SKM-1 (cell line): ENCODE results near the gene RFC3.
"Not testable (repeated sequence)": the region's sequence is repeated elsewhere in the genome, so short reads cannot be mapped to it uniquely, and the experiment has no call there.

ENCODE experiments used
- DNase-seq: peaks from one replicate; lab custom pipeline; 2025; ENCODE audit not compliant: unreplicated experiment; lab: John Stamatoyannopoulos, UW

The RFC3 gene, protein sequence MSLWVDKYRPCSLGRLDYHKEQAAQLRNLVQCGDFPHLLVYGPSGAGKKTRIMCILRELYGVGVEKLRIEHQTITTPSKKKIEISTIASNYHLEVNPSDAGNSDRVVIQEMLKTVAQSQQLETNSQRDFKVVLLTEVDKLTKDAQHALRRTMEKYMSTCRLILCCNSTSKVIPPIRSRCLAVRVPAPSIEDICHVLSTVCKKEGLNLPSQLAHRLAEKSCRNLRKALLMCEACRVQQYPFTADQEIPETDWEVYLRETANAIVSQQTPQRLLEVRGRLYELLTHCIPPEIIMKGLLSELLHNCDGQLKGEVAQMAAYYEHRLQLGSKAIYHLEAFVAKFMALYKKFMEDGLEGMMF

DNA sequence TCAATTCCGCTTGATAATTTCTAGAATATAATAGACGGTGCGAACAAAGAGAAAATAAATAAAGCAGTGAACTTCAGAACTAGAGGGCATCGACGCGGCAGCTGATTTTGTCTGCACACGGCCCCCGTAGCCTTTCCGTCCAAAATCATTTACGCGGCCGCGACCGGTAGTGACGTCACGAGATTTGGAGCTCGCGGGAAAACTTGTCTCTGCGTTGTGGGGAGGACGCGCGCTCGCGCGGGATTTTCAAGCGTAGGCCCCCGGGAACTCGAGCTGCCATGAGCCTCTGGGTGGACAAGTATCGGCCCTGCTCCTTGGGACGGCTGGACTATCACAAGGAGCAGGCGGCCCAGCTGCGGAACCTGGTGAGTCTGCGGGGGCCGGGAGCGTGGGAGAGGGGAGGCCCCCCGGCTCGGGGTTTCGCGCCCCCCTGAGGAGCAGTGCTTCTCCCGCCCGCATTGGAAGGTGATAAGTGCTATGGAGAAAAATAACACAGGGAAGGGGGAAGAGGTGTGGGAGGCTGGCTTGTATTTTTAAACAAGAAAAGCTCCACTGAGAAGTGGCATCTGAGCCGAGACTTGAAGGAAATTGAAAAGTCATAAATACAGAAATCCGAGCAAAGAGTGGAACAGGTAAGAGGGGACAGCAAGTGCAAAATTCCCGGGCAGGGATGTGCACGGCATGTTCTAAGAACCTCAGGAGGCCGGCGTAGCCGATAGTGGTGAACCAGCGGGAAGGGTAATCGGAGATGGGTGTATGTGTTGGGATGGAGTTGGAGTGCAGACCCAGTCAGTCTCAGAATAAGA, at the start of gene RFC3:
Gene RFC3, plus strand, starts transcription at position 249 of the 806 bp plus-strand sequence. Its CDS starts 30 bp downstream, at position 279.
- peak; percentile 96 for DNase-seq

DNA sequence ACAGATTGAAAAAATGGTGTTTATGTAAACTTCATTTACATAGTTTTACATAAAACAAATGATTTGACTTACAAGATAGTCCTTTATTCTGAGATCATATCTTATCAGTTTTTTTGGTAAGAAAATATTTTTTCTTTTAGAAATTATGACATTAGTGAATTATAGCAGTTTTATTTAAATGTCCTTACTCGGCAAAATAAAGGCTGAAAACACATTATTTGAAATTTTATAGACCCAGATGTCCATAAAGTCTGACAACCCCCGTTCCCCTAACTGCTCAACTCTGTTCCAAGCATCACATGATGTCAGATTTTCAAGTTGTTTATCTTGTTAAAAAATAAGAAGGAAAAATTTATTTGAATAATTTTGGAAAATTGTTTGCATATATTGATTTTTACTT, 46.7 kb upstream of the RFC3 start:
- DNase-seq = no peak

DNA sequence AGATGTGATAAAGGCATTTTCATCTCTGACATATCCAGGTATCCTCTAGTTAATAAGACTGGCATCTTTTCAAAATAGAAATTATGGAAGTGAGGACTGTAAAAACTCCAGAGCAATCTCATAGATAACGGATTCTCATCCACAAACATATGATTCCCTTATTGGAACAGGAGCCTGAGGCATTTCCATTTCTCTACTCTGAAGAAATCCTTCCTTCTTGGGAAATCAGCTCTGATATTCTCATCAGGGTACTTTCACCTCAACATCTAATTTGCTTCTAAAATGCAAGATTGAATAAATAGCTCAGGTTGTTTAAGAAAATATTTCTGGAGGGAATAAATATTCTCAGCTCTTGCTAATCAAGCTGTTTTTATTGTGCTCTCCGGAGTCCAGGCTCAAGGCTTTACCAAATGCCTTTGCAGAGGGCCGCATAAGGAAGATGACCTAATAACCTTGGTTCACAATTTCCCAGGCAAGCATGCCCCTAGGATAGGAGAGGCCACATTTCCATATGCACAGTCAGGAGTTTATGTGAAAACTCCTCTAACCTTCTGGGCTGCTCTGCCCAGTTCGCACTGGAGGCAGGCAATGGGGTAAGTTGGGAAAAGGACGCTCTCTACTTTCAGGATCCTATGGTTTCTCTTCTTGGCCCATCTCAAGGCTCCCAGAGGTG, 44.0 kb upstream of the RFC3 start:
- no peak for DNase-seq

DNA sequence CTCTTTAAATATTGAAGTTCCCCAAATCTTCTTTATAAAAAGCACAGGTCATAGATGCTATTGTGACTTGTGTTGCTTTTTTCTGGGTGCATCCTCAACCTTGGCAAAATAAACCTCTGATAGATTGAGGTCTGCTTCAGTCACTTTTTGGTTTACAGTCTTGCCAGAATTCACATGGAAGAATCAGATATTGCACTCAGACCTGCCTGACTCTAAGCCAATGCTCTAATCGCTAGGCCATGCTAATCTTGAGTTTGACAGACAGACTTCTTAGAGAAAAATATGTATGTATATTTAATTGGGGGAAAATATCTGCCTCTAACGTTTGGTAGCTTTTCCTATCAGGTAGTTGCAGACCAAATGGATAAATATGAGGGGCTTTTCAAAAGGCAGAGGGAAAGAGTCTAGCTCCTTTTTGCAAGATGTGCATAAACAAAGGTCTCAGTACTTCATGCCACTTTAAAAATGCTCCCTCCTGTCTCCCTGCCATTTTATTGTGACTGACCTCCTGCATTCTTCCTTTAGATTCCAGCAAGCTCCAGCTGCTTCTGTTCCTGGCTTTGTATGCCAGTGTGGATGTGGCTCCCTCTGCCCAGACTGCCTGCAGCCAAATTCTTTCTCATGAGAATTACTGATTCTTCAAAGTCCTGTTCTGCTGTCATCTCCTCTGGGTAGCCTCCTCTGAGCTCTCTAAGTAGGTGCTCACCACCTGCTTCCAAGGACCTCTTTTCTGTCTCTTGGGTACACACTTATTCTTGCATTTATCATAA, 42.4 kb upstream of the RFC3 start:
- no peak for DNase-seq

DNA sequence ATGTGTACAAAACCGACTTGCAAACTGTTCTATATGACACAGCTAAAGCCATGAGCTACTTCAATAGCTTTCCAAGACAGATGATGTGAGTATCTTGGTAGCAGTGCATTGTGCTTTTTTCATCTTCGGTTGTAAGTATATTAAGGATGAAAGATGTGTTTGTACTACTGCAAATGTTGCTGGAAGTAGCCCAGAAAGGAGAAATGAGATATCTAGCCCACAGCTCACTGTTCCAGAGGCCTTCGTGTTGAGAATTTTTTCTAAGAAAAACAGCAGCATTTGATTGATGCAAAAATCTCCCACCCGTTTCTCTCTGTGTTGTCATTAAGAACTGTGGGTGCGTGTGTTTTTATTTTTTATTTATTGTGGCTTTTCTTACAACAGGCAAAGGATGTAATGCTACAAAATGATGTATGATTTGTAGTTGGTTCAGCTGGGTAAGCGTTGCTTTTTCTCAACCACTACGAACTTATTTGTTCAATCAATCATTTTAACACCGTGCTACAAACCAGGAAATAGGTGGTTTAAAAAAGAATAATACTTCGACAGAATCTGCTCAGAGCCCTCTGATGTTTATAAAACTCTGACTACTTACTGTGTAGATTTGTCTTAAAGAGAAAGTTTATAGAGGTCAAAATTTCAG, 41.6 kb upstream of the RFC3 start:
- no peak for DNase-seq

DNA sequence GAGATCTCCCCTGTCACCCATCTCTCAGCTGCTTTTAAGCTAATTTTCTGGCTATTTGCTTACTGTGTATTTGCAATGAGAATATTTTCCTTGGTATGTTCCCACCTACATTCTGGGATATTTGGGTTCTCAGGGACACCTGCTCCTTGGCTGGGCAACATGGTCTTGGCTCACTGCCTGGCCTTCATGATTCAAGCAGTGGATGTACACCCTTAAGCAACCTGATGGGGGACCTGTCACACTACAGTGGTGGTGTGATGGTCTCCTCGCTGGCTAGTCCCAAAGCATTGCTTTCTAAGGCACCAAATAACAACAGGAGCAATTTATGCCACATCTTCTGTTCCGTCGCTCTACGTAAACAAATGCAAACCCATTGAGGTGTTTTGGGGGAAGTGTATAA, 35.3 kb upstream of the RFC3 start:
- DNase-seq = no peak

DNA sequence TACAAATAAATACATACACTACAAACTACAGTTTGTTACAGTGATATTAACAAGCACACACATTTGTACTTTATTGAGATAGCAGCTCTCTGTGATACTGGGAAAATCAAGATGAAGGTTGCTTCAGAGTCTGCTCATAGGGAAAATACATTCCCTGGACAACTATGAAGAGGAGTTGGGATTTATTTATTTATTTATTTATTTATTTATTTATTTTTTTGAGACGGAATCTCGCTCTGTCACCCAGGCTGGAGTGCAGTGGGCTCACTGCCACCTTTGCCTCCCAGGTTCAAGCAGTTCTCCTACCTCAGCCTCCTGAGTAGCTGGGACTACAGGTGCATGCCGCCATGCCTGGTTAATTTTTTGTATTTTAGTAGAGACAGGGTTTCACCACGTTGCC, 34.7 kb upstream of the RFC3 start:
- DNase-seq = not testable (repeated sequence)

DNA sequence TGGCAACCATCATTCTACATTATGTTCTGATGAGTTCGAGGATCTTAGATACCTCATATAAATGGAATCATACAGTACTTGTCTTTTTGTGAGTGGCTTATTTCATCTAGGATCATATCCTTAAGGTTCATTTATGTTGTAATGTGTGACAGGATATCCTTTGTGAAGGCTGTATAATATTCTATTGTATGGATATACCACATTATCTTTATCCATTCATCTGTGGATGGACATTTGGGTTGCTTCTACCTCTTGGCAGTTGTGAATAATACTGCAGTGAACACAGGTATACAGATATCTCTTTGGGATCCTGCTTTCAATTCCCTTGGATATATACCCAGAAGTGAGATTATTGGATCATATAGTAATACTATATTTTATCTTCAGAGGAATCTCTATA, 33.2 kb upstream of the RFC3 start:
- no peak for DNase-seq

DNA sequence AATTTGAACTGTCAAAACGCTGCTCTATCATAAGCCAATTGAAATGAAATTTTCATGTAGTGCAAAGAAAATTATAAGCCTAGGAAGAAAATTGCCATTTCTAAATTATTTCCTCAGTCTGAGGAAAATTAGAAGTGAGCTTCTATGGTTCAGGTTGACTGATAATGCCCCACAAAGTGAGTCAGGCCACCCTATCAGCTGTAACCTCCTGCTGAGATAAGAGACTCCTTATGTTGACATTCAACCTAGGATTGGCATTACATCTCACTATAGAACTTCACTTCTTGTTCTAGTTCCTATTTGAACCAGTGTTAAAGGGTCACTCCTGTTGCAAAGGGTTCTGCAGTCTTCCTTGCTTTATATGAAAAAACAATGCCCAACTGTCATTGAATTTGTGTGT, 32.6 kb upstream of the RFC3 start:
- DNase-seq = no peak

DNA sequence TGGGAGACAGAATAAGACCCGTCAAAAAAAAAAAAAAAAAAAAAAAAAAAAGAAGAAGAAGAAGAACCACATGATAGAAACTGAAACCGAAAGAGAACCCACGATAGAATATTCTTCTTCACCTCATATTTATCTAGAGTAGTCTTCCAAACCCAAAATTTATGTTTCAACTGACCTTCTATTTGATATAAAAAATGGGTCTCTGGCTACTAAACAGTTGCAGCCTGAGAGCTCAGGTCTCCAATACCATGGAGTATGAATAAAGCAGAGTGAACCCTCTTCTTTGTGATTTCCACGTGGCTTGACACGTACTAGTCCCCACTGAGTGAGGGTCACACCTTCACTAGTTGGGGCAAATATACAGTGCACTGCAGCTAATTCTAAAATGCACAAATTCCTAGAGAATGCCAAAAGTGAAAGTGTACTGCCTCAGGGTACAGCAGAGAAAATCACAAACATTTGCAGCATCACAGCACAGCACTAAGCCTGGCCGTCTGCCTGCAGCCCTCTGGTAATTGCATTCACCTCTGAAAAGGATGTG, 30.8 kb upstream of the RFC3 start:
- no peak for DNase-seq

DNA sequence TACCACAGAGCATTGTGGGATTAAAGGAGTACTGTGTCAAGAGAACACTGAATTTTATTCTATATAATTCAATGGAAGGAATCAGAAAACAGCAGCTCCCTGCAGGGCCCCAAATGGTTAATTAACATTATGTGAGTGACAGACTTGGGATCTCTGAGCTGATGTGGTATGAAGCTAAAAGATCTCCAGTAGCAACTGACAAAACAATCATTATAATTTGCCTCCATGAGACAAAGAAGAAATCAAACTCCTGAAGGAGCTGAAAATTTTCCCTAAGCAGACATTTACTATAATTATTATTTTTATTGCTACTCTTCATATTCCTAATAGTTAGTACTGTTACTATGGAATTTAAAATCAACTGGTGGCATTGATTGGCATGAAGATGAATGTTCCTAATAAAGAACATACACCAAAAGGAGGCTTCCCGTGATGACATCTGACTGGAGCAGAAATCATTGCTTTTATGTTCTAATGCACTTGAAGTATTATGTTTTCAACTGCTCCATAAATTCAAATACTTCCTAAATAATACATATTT, 28.8 kb upstream of the RFC3 start:
- no peak for DNase-seq

DNA sequence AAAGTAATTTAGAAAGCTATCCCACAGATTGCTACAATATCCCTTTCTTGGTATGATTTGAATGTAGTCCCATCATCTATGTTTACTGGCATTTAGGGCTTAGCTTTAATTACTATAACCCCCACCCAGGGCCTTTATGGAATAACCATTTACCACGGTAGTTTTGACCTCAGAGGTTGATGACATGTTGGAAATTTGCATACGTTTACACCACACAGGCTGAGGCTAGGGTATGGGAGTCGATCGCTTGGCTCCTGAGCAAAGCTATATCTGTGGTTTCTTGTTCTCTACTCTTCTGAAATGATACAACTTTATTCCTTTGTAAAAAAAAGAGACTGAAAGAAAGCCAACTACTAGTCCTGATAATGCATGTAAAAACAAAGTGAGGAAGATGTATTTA, 28.2 kb upstream of the RFC3 start:
- no peak for DNase-seq

DNA sequence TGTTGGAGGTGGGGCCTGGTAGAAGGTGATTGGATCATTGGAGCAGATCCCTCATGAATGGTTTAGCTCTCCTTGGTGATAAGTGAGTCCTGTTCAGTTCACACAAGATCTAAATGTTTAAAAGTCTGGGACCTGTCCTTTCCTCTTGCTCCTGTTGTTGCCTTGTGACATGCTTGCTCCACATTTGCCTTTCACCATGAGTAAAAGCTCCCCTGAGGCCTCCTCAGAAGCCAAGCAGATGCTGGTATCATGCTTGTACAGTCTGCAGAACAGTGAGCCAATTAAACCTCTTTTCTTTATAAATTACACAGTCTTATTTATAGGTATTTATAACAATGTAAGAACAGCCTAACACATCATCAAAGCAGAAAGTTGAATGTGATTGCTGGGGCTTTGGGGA, 24.2 kb upstream of the RFC3 start:
- DNase-seq = no peak

DNA sequence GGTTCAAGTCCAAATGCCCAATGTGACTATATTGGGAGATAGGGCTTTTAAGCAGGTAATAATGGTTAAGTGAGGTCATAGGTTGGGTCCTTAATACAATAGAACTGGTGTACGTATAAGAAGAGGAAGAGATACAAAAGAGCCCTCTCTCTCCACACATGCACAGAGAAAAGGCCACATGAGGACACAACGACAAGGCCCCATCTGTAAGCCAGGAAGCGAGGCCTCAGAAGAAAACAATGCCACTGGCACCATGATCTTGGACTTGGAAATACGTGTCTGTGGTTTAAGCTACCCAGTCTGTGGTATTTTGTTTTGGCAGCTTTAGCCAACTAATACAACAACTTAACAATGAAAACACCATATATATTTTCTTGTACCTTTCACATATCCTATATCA, 23.4 kb upstream of the RFC3 start:
- no peak for DNase-seq

DNA sequence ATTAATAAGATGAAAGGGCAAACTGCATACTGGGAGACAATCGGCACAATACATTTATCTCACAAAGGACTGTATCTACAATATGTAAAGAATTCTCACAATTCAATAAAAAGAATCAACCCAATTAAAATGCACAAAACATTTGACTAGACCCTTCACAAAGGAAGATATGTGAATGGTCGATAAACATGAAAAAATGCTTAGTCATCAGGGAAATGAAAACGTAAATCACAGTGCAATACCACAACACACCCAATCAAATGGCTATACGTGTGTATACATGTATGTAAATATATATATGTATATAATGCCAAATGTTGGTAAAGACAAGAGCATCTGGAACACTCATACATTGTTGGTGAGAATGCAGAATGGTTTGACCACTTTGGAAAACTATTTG, 21.9 kb upstream of the RFC3 start:
- DNase-seq = no peak

DNA sequence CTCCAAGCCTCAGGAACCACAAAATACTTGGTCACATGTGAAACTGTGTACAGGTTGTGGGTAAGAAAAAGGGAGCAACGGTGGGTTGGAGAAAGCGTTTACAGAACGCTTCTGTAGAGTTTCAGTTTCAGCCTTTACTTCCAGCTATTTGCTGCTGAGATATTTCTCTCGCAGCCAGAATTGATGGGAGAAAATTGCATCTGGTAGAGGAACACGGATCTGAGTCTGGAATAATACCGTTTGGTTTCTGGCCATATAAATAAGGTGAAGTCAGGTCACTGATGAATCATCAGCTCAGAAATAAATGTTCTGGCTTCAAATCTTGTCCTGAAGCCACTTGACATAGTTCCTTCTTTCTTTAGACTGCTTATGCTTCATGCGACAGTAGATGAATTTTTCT, 20.3 kb upstream of the RFC3 start:
- no peak for DNase-seq

DNA sequence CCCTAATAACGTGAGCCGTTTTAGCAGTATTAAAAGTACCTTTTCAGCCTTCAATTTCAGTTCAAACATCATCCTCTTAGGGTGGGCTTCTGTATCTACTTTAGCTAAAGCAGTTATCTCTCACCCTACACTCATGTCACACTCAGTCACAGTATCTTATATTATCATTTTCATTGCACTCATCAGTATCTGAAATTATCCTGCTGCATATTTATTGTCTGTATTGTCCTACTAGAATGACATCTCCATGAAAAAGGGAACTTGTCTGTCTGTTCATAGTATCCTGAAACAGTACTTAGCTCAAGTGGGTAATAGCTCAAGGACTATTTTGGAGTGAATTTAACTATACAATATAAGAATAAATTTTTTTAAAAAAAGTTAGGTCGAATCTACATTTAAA, 19.9 kb upstream of the RFC3 start:
- no peak for DNase-seq

DNA sequence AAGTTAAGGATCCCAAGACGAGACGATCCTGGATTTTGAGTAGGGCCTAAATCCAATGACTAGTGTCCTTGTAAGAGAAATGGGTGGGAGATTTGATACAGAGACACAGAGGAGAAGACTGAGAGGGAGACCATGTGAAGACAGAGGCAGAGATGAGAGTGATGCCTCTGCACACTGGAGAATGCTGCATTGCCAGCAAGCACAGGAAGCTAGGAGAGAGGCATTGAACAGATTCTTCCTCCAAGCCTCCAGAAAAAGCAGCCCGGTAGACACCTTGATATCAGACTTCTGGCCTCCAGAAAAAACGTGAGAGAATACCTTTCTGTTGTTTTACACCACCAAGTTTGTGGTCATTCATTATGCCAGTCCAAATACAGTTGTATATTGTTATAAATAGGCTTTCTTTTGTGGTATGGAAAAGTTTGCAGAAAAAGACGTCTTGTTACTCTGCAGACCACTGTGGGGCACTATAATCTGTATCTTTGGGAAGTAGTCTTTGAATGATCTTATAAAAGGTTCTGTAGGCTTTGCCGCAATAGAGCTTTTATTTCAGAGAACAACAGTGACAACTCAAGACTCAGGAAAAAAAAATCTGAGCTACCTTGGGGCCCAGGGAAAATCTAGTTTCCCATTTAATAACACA, 17.9 kb upstream of the RFC3 start:
- DNase-seq = no peak

DNA sequence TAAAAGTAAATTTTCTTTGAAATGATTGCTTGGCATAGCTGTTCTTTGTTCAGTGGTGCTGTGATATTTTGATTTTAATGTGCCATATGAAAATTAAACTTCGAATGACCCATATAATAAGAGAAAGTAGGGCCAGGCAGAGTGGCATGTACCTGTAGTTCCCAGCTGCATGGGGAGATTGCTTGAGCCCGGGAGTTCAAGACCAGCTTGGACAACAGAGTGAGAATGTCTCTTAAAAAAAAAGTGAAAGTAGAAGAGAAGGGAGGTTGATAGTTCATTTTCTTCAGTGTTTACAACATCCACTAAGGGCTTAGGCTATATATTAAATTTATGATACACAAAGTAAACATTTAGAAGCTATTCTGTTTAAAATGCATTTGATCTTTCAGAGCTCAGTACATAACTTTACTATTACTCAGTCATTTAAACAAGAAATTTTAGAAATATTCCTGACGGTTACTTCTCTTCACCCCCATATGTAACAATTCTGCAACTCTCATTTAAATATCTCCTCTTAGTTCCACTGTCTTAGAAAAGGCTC, 17.2 kb upstream of the RFC3 start:
- DNase-seq = no peak
